ENCODE results near the gene RNU6-7. TPM values are rescaled to one million over a fixed set of nuclear protein-coding genes. Genes with fewer than 3 reads are reported as not detected.

RNU6-7 gene
- total and polyA plus RNA-seq, 2 of the 13 experiments (the other 11 are each of a cell fraction or from before 2014, with no cell fraction given): under 0.01 TPM; not detected in 1

GRCh38 chr14:32201193-32201815 is 541 bp upstream of the RNU6-7 start (continued):
- TF ChIP-seq LBX2 (CRISPR knock-in tag; IDR thresholded peaks at IDR 0.05; ENCODE audit: borderline replicate concordance) (peak; percentile 93; the same call in 1 of the 2 replicates), AGO2 (optimal IDR thresholded peaks at IDR 0.05; ENCODE audit: low read depth, low read length) (peak; percentile 91), NR1H2 (CRISPR knock-in tag; IDR thresholded peaks at IDR 0.05; ENCODE audit: borderline replicate concordance, low read depth) (no peak; the same call in none of the 2 replicates), MYNN (CRISPR knock-in tag; IDR thresholded peaks at IDR 0.05; ENCODE audit: low read depth) (peak; percentile 90; the same call in 1 of the 2 replicates), NFE2L1 (CRISPR knock-in tag; IDR thresholded peaks at IDR 0.05; ENCODE audit: borderline replicate concordance) (peak; percentile 63; the same call in 1 of the 2 replicates), ZNF232 (CRISPR knock-in tag; IDR thresholded peaks at IDR 0.05; ENCODE audit: borderline replicate concordance) (peak; percentile 97), ZNF615 (CRISPR knock-in tag; IDR thresholded peaks at IDR 0.05; ENCODE audit: borderline replicate concordance) (peak; percentile 74; the same call in 1 of the 2 replicates), ZNF329 (CRISPR knock-in tag; IDR thresholded peaks at IDR 0.05; ENCODE audit: low read depth) (no peak), ZNF563 (CRISPR knock-in tag; IDR thresholded peaks at IDR 0.05) (peak; percentile 100), RAD51 (IDR thresholded peaks at IDR 0.05; ENCODE audit: borderline replicate concordance) (no peak), RXRB (CRISPR knock-in tag; IDR thresholded peaks at IDR 0.05; ENCODE audit: borderline replicate concordance) (peak; percentile 76), EHMT2 (IDR thresholded peaks at IDR 0.05; ENCODE audit: borderline replicate concordance, low read depth, low read length) (0 out of 2 replicates have a peak, but pooled peaks have one; percentile 32), ZNF446 (CRISPR knock-in tag; IDR thresholded peaks at IDR 0.05) (peak; percentile 96; the same call in 1 of the 2 replicates), ESRRA (CRISPR knock-in tag; IDR thresholded peaks at IDR 0.05; ENCODE audit: low read depth) (peak; percentile 93), PBX2 (CRISPR knock-in tag; IDR thresholded peaks at IDR 0.05) (peak; percentile 56; the same call in 1 of the 2 replicates), PTBP1 (IDR thresholded peaks at IDR 0.05; ENCODE audit: low read depth, low read length, poor library complexity, severe bottlenecking) (no peak), ZSCAN29 (CRISPR knock-in tag; conservative IDR thresholded peaks at IDR 0.05) (no peak), ZNF687 (CRISPR knock-in tag; IDR thresholded peaks at IDR 0.05) (peak; percentile 99), NFYB (CRISPR knock-in tag; IDR thresholded peaks at IDR 0.05) (peak; percentile 43), ZNF713 (CRISPR knock-in tag; IDR thresholded peaks at IDR 0.05) (peak; percentile 97; the same call in 1 of the 2 replicates), IKZF5 (CRISPR knock-in tag; IDR thresholded peaks at IDR 0.05) (peak; percentile 90), NR2F6 (IDR thresholded peaks at IDR 0.05) (peak; percentile 81), NR2F6 (CRISPR knock-in tag; IDR thresholded peaks at IDR 0.05) (peak; percentile 91)
